Cardiac fibroblast (primary cell): ENCODE data around the gene GBA2.

Experiments used
- DNase-seq, 2 donors: peaks; one replicate each; pipeline versions ENCODE4 v3.0.0 to v3.0.0-alpha.2; 2010; ENCODE audit warnings: low read depth in 2 of 2
- H3K4me3 ChIP-seq, 2 donors: replicated peaks in 1 of 2; 1 replicate in 1 of 2; 2 replicates in 1 of 2; pipeline ENCODE4 v1.5.1; 2011; ENCODE audit warnings: low read depth in 2 of 2, low read length in 2 of 2, mild to moderate bottlenecking in 2 of 2, moderate library complexity in 1 of 2
- CTCF ChIP-seq: IDR thresholded peaks from one replicate; pipeline ENCODE4 v1.5.1; 2011; ENCODE audit warnings: low read depth, mild to moderate bottlenecking, low read length, inconsistent platforms

GBA2 gene

DNA sequence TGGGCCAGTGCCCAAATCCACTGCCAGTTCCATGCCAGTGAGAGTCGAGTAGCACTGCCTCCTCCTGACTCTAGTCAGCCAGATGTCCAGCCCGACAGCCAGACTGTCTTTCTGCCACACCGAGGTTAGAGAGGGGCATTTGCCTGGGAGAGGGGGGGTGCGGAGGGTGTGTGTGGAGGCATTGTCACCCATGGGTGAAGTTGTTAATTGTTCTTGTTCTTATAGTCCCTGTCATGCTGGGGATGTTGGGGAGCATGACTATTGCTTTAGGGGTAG is 1.2 kb upstream of the GBA2 start:
- no peak for TF ChIP-seq CTCF
- no peak for DNase-seq
- H3K4me3 ChIP-seq = peak overlapping the region; percentile 83 to 87

- DNase-seq = no peak
These were observed 657 bp upstream of the GBA2 start for GRCh38 chr9:35749515-35750255.

GRCh38 chr9:35748242-35748857 is 678 bp downstream of the GBA2 start:
- DNase-seq = no peak
- TF ChIP-seq CTCF = no peak
- H3K4me3 ChIP-seq = peak overlapping the region; percentile 83 to 87

More at GRCh38 chr9:35749515-35750255, 657 bp upstream of the GBA2 start:
- H3K4me3 ChIP-seq = peak overlapping the region; percentile 83 to 87
- TF ChIP-seq CTCF = no peak

DNA sequence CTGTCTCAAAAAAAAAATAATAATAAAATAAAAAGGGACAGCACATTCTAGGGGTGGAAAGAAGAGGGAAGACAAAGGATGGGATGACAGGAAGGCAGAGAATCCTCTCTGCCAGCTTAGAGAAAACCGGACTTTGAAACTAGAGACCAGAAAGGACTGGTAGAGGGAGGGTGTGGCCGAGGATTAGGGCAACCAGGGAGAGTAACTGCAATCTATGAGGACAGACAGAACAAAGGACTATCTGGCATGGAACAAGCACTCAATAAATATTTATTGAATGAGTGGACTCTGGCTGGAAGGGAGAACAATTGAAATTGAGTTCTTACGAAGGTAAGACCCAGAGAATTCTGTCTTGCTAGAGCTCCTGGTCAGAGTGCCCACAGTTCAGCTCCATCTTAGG is 2.4 kb downstream of the GBA2 start:
- no peak for TF ChIP-seq CTCF
- H3K4me3 ChIP-seq = peak overlapping the region; percentile 83 to 87
- peak in 1 of 2 donors; percentile 50 for DNase-seq

- TF ChIP-seq CTCF = no peak
- DNase-seq = no peak
- no peak overlapping the region for H3K4me3 ChIP-seq
These were observed 3.5 kb downstream of the GBA2 start for GRCh38 chr9:35745569-35745968.

- no peak for DNase-seq
- H3K4me3 ChIP-seq = no peak overlapping the region
- TF ChIP-seq CTCF = no peak
These were observed 5.0 kb downstream of the GBA2 start for GRCh38 chr9:35743880-35744518.
